ENCODE results near the gene FNBP1L. TPM values are rescaled to one million over a fixed set of nuclear protein-coding genes. Genes with fewer than 3 reads are reported as not detected.

Gene FNBP1L
- total and polyA plus RNA-seq, 3 donors from 2014 or later = 21.9 to 54.4 (median 46.5) TPM

GRCh38 chr1:93575621-93576284, 127.8 kb downstream of the FNBP1L start:
- no peak overlapping the region for H3K4me3 ChIP-seq
- H3K27me3 ChIP-seq = no peaks in the 10 kb centered on the region
- no peak overlapping the region for H3K27ac ChIP-seq
- intact Hi-C loops (cut with DNase I; ENCODE audit: low total_unique reads) = no loop called here
- no peaks in the 10 kb centered on the region for H3K36me3 ChIP-seq (ENCODE audit: low read depth, missing control alignments)
- no peak for TF ChIP-seq POLR2A (IDR thresholded peaks at IDR 0.05)
- TF ChIP-seq CTCF (IDR thresholded peaks at IDR 0.05) = no peak
- 92 to 93% methylated on average over 8 to 10 of the region's 10 CpGs for WGBS, 2 donors
- DNase-seq = no peak
- no peaks in the 10 kb centered on the region for H3K9me3 ChIP-seq
- peaks cover 8% of the 10 kb centered on the region for H3K4me1 ChIP-seq

- TF ChIP-seq CTCF (IDR thresholded peaks at IDR 0.05) (no peak), POLR2A (IDR thresholded peaks at IDR 0.05) (no peak)
- Histone ChIP-seq H3K27me3 (no peaks in the 10 kb centered on the region), H3K27ac (no peak overlapping the region), H3K9me3 (no peaks in the 10 kb centered on the region), H3K4me3 (no peak overlapping the region), H3K36me3 (ENCODE audit: low read depth, missing control alignments) (no peaks in the 10 kb centered on the region), H3K4me1 (peaks cover 8% of the 10 kb centered on the region)
- intact Hi-C loops (cut with DNase I; ENCODE audit: low total_unique reads) = no loop called here
- DNase-seq = no peak
- 59 to 73% methylated on average over 9 of the region's 9 CpGs for WGBS, 2 donors
Observed at GRCh38 chr1:93576346-93576745, 128.4 kb downstream of the FNBP1L start.

GRCh38 chr1:93576746-93577145, 128.8 kb downstream of the FNBP1L start:
- Histone ChIP-seq H3K4me3 (no peak overlapping the region), H3K27ac (no peak overlapping the region), H3K36me3 (ENCODE audit: low read depth, missing control alignments) (no peaks in the 10 kb centered on the region), H3K4me1 (peaks cover 8% of the 10 kb centered on the region), H3K9me3 (no peaks in the 10 kb centered on the region), H3K27me3 (no peaks in the 10 kb centered on the region)
- intact Hi-C loops (cut with DNase I; ENCODE audit: low total_unique reads) = no loop called here
- no peak for DNase-seq
- TF ChIP-seq POLR2A (IDR thresholded peaks at IDR 0.05) = no peak
- TF ChIP-seq CTCF (IDR thresholded peaks at IDR 0.05) = no peak
- WGBS, 2 donors = 96% methylated on average over 2 of the region's 2 CpGs

GRCh38 chr1:93577536-93578432, 129.9 kb downstream of the FNBP1L start:
- Histone ChIP-seq H3K4me1 (peaks cover 8% of the 10 kb centered on the region), H3K9me3 (no peaks in the 10 kb centered on the region), H3K27ac (no peak overlapping the region), H3K27me3 (no peaks in the 10 kb centered on the region), H3K4me3 (no peak overlapping the region), H3K36me3 (ENCODE audit: low read depth, missing control alignments) (no peaks in the 10 kb centered on the region)
- 71% methylated on average over 18 of the region's 18 CpGs for WGBS, 2 donors
- DNase-seq = no peak
- TF ChIP-seq POLR2A (IDR thresholded peaks at IDR 0.05) = no peak
- no peak for TF ChIP-seq CTCF (IDR thresholded peaks at IDR 0.05)
- intact Hi-C loops (cut with DNase I; ENCODE audit: low total_unique reads) = no loop called here

Data from testis (tissue), 3 donors.